Bronchial epithelial cell (primary cell): ENCODE data around the gene CDK7. TPM values are rescaled to one million over a fixed set of nuclear protein-coding genes. Genes with fewer than 3 reads are reported as not detected.

ENCODE experiments used
- DNase-seq: peaks from one replicate; pipeline ENCODE4 v3.0.0-alpha.2; 2010; ENCODE audit warnings: low read depth
- FAIRE-seq: peaks from 2 replicates; lab custom pipeline; 2011; peaks lifted over from hg19 to GRCh38; lab: Jason Lieb, UNC
- H3K27me3 ChIP-seq: 2 replicates; pipeline ENCODE4 v1.5.1; 2011; ENCODE audit warnings: low read length; ENCODE audit not compliant: control insufficient read depth, insufficient read depth
- H3K36me3 ChIP-seq: 2 replicates; pipeline ENCODE4 v1.5.1; 2011; ENCODE audit warnings: low read length; ENCODE audit not compliant: control insufficient read depth, insufficient read depth
- H3K4me3 ChIP-seq: 2 replicates; pipeline ENCODE4 v1.5.1; 2011; ENCODE audit warnings: mild to moderate bottlenecking, low read depth, low read length, control low read depth
- CTCF ChIP-seq: IDR thresholded peaks from 2 replicates; pipeline ENCODE4 v1.5.1; 2011; ENCODE audit warnings: mild to moderate bottlenecking, moderate library complexity, low read length, control low read depth, inconsistent platforms; ENCODE audit not compliant: insufficient read depth, severe bottlenecking
- total RNA-seq: library from RNA; depleted of rRNA; stranded (reverse); fragments of >200 nt; gene quantifications from 2 replicates; pipeline ENCODE4 v1.2.1, GENCODE V29; 2014

CDK7 gene
- total RNA-seq, 1 donor from 2014 or later: 60.8 TPM

GRCh38 chr5:69312459-69313160 lies 77.9 kb downstream of the CDK7 start:
- H3K36me3 ChIP-seq: peaks cover 2% of the 10 kb centered on the region
- no peak for TF ChIP-seq CTCF
- no peak for FAIRE-seq
- H3K4me3 ChIP-seq: no peak overlapping the region
- DNase-seq: no peak
- no peaks in the 10 kb centered on the region for H3K27me3 ChIP-seq

GRCh38 chr5:69313428-69313827 lies 78.7 kb downstream of the CDK7 start:
- Histone ChIP-seq H3K27me3 (no peaks in the 10 kb centered on the region), H3K36me3 (peaks cover 2% of the 10 kb centered on the region), H3K4me3 (no peak overlapping the region)
- no peak for TF ChIP-seq CTCF
- DNase-seq (no peak), FAIRE-seq (no peak)

- DNase-seq (no peak), FAIRE-seq (no peak)
- no peak overlapping the region for H3K4me3 ChIP-seq
Measured at GRCh38 chr5:69315972-69316371, 81.3 kb downstream of the CDK7 start.

GRCh38 chr5:69317391-69317790 lies 82.7 kb downstream of the CDK7 start:
- DNase-seq: no peak
- TF ChIP-seq CTCF: no peak
- H3K36me3 ChIP-seq: peaks cover 2% of the 10 kb centered on the region
- no peak for FAIRE-seq
- no peaks in the 10 kb centered on the region for H3K27me3 ChIP-seq
- H3K4me3 ChIP-seq: no peak overlapping the region

More at GRCh38 chr5:69315972-69316371, 81.3 kb downstream of the CDK7 start:
- H3K36me3 ChIP-seq: peaks cover 2% of the 10 kb centered on the region
- no peak for TF ChIP-seq CTCF
- H3K27me3 ChIP-seq: no peaks in the 10 kb centered on the region

- TF ChIP-seq CTCF: no peak
- H3K27me3 ChIP-seq: no peaks in the 10 kb centered on the region
- FAIRE-seq (no peak), DNase-seq (no peak)
- H3K36me3 ChIP-seq: no peaks in the 10 kb centered on the region
- no peak overlapping the region for H3K4me3 ChIP-seq
Measured at GRCh38 chr5:69326365-69326764, 91.7 kb downstream of the CDK7 start.

Other genes with a start within 250 kb of the CDK7 start
- 55.3 and 56.2 TPM in 2 replicates for gene SLC30A5, start 140.9 kb upstream of the CDK7 start, total RNA-seq
- 6.3 and 7.9 TPM in 2 replicates for gene CCNB1, start 67.7 kb upstream of the CDK7 start, total RNA-seq
- gene CENPH, start 45.3 kb upstream of the CDK7 start, total RNA-seq: 3.3 and 5.0 TPM in 2 replicates
- 3.4 and 5.5 TPM in 2 replicates for gene CCDC125, start 97.9 kb downstream of the CDK7 start, total RNA-seq
- 32.6 and 50.2 TPM in 2 replicates for gene AK6, start 134.6 kb downstream of the CDK7 start, total RNA-seq
- gene TAF9, start 134.6 kb downstream of the CDK7 start, total RNA-seq: 66.9 and 150 TPM in 2 replicates
- 17.6 and 23.2 TPM in 2 replicates for gene RAD17, start 134.9 kb downstream of the CDK7 start, total RNA-seq
- gene MARVELD2, start 180.2 kb downstream of the CDK7 start, total RNA-seq: 19.5 and 28.7 TPM in 2 replicates